ENCODE measurements around the gene UNK.

The UNK gene

DNA sequence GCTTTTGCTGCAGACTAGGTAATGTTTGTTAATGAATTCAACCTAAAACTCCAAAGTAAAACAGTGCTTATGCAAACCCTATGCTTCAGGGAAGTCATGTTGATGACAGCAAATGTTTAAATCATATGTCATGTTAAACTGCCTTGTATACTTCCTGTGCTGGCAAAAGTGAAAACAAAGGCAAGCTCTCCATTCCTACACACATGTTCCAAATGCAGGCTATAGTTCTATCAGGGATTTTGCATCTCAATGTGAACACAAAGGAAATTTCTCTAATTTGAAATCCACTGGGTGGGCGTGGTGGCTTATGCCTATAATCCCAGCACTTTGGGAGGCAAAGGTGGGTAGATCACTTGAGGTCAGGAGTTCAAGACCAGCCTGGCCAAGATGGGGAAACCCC, 19.3 kb downstream of the UNK start:
- no peak overlapping the region for H3K27ac Mint-ChIP-seq
- H3K4me1 Mint-ChIP-seq = peaks cover 6% of the 10 kb centered on the region
- no peaks in the 10 kb centered on the region for H3K9me3 Mint-ChIP-seq
- H3K4me3 Mint-ChIP-seq = no peak overlapping the region
- H3K36me3 Mint-ChIP-seq (ENCODE audit: low read depth) = peaks cover 29% of the 10 kb centered on the region
- TF ChIP-seq, protein P1, sequence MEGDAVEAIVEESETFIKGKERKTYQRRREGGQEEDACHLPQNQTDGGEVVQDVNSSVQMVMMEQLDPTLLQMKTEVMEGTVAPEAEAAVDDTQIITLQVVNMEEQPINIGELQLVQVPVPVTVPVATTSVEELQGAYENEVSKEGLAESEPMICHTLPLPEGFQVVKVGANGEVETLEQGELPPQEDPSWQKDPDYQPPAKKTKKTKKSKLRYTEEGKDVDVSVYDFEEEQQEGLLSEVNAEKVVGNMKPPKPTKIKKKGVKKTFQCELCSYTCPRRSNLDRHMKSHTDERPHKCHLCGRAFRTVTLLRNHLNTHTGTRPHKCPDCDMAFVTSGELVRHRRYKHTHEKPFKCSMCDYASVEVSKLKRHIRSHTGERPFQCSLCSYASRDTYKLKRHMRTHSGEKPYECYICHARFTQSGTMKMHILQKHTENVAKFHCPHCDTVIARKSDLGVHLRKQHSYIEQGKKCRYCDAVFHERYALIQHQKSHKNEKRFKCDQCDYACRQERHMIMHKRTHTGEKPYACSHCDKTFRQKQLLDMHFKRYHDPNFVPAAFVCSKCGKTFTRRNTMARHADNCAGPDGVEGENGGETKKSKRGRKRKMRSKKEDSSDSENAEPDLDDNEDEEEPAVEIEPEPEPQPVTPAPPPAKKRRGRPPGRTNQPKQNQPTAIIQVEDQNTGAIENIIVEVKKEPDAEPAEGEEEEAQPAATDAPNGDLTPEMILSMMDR (IDR thresholded peaks at IDR 0.05; ENCODE audit: unreplicated experiment in 3 of 3) = no peak
- no peaks in the 10 kb centered on the region for H3K27me3 Mint-ChIP-seq (ENCODE audit: low read depth)

DNA sequence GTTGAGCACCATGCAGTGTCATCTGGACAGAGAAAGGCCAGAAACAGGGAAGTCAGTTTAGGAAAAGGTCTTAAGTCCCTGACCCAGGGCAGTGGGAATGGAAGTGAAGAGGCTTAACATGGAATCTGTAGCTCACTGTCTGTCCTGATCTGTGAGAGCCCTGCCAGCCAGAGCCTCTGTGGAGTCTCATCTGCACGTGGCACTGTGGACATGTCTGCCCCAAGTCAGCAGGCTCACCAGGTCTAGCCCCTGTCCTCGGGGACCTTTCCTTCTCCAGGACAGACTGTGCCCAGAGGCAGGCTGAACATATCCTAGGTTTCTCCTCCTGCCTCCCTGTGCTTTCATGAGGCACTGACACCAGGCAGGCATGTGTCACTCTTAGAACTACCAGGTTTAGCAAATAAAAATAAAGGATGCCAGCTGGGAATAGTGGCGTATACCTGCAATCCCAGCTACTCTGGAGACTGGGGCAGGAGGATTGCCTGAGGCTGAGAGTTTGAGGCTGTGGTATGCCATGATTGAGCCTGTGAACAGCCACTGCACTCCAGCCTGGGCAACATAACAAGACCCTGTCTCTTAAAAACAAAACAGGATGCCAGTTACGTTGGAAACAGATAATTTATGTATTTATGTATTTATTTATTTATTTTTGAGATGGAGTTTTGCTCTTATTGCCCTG, 22.4 kb downstream of the UNK start:
- Mint-ChIP-seq H3K9me3 (no peaks in the 10 kb centered on the region), H3K27ac (no peak overlapping the region), H3K4me3 (no peak overlapping the region), H3K27me3 (ENCODE audit: low read depth) (no peaks in the 10 kb centered on the region), H3K4me1 (peaks cover 6% of the 10 kb centered on the region), H3K36me3 (ENCODE audit: low read depth) (peaks cover 20% of the 10 kb centered on the region)
- TF ChIP-seq, protein P1 (IDR thresholded peaks at IDR 0.05; ENCODE audit: unreplicated experiment in 3 of 3) = no peak

DNA sequence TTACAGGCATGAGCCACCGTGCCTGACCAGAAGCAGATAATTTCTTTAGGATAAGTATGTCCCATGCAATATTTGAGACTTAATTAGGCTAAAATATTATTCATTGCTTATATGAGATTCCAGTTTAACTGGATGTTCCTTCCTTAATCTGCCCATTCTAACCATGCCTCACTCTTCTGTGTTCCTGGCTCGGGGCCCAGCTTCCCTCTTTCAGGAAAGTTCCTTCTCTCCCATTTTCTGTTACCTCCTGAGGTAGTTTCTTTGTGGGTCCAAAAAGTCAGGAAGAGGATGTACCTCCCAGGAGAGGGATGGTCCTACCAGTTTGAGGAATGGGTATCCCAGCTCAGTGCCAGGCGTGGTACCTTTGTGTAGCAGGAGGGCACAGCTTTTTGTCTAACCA, 23.3 kb downstream of the UNK start:
- Mint-ChIP-seq H3K4me3 (no peak overlapping the region), H3K9me3 (no peaks in the 10 kb centered on the region), H3K4me1 (peaks cover 6% of the 10 kb centered on the region), H3K27me3 (ENCODE audit: low read depth) (no peaks in the 10 kb centered on the region), H3K27ac (peak overlapping the region in 1 of 3 experiments; percentile 50), H3K36me3 (ENCODE audit: low read depth) (peaks cover 24% of the 10 kb centered on the region)
- TF ChIP-seq, protein P1 (IDR thresholded peaks at IDR 0.05; ENCODE audit: unreplicated experiment in 3 of 3) = no peak

DNA sequence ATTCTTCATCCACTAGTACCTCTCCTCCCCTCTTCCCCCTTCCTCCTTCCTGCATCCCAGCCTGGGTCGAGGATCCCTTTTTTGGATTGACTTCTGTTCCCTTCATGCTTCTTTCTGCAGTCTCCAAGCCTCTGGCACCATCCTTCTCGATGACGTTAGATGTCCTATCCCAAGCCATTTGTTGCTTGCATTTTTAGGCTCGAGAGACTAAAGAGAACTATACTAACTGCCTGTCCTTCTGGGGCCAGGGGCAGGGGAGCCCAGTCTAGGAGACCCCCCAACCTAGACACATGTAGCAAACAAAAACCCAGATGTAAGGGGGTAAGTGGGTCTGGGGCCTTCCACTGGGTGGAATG, 23.9 kb downstream of the UNK start:
- peaks cover 6% of the 10 kb centered on the region for H3K4me1 Mint-ChIP-seq
- no peak overlapping the region for H3K4me3 Mint-ChIP-seq
- H3K27me3 Mint-ChIP-seq (ENCODE audit: low read depth) = no peaks in the 10 kb centered on the region
- H3K27ac Mint-ChIP-seq = peak overlapping the region in 2 of 3 experiments; percentile 3 to 50
- H3K36me3 Mint-ChIP-seq (ENCODE audit: low read depth) = peaks cover 22% of the 10 kb centered on the region
- H3K9me3 Mint-ChIP-seq = no peaks in the 10 kb centered on the region
- TF ChIP-seq, protein P1 (IDR thresholded peaks at IDR 0.05; ENCODE audit: unreplicated experiment in 3 of 3) = no peak

DNA sequence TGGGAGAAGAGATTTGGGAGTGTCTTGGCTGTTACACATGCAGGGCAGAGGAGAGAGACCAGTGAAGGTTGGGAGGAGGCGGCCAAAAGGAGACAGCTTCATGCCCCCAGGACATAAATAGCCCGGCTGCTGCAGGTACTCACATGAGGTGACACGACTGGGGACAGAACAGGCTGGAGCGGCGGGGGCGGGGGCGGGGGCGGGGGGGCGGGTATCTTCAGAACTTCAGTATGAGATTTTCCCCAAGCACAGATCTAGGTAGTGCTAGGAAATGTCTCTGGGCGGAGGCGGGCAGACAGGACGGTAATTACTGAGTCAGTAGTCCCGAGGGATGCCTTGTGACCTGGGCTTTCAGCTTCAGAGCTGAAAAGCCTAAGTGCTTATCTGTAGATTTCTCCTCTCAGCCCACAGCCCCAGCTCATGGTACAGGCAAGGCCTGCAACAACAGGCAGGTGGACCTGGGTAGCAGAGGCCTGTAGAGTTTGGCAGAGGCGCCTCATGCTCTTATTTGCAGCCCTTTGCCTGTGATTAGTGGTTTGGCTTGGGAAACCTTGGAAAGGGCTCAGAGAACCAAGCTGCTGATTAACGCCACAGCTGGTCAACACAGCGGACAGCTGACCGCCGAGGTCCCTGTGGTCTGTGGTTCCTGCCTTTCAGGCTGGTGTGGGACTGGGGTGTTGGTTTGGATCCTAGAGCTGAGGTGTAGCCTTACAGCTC, 24.5 kb downstream of the UNK start:
- Mint-ChIP-seq H3K9me3 (no peaks in the 10 kb centered on the region), H3K27ac (peak overlapping the region in 2 of 3 experiments; percentile 3 to 50), H3K4me3 (no peak overlapping the region), H3K36me3 (ENCODE audit: low read depth) (peaks cover 26% of the 10 kb centered on the region), H3K4me1 (peaks cover 6% of the 10 kb centered on the region), H3K27me3 (ENCODE audit: low read depth) (no peaks in the 10 kb centered on the region)
- TF ChIP-seq, protein P1 (IDR thresholded peaks at IDR 0.05; ENCODE audit: unreplicated experiment in 3 of 3) = no peak

Measured in nephron (organoid).